GM21619 (cell line): Measurements from ENCODE around the gene PPIP5K2.
A peak's percentile ranks its signal among the peaks of the same experiment; 100 is the strongest.

Experiments
- ATAC-seq: cut with Tn5 transposase; IDR thresholded peaks from one replicate; pipeline ENCODE4 v1.9.1; 2021; ENCODE audit not compliant: unreplicated experiment

PPIP5K2 gene

DNA sequence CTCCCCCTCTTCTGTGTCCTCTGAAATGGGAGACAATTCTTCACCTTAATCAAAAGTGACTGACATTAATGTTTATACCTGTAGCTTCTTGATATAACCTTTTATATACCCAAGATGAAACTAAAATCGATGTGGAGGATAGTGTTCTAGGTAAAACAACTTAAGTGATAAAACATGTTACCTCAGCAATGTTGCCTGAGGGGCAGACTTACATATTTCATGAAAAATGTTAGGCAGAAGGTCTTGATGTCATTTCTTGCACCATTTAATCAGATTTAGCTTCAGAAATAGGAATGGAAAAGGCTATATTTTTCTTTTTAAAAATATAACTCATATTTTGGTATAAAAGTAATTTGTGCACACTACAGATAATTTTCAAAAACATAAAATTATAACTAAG lies 115.8 kb downstream of the PPIP5K2 start:
- no peak for ATAC-seq

DNA sequence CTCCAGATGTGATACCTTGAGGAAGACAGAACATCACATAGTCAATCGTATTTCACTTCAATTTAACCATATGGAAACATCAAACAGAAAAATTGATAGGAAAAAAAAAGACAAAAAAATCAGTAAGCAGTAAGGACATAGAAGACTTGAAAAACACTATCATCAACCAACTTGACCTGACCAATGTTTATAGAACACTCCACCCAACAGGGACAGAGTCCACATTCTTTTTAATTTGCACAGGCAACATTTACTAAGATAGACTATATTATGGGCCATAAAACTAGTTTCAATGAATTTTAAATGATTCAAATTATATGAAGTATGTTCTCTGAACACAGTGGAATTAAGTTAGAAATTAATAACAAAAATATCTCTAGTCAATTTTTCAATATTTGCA lies 117.7 kb downstream of the PPIP5K2 start:
- ATAC-seq: no peak

DNA sequence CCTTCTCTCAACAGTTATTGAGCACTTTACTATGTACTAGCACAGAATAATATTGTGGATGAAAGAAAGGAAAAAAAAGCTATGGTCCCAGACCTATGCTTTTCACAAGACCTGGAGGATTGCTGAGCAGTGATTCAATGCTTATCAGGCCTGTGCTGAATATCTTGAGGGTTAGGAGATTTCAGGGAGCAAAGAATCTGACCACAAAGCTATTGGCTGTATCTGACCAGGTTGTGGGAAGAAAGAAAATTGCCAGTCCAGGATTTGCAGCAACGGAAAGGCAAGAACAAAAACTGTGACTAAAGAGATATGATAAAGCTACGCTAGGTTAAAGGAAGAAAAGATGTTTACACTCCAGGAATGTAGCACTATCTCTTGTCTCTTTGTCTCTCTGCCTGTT lies 123.6 kb downstream of the PPIP5K2 start:
- no peak for ATAC-seq

DNA sequence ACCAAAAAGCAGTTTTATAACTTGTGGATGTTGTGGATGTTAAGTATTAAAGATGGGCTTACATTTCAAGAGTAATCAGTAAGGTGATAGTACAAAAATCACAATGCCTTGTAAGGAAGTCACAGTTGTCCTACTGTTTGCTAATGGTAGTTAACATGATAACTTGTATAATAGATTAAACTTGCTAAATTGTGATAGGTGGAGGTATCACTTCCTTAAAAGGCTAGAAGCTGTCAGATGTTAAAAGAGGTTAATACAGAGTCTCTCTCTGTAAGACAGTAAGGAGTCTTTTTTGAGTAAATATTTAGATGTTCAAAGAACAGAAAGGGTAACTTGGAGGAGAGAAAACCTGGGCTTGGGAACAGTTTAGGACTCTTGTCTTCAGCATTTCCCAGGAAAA lies 124.3 kb downstream of the PPIP5K2 start:
- no peak for ATAC-seq

DNA sequence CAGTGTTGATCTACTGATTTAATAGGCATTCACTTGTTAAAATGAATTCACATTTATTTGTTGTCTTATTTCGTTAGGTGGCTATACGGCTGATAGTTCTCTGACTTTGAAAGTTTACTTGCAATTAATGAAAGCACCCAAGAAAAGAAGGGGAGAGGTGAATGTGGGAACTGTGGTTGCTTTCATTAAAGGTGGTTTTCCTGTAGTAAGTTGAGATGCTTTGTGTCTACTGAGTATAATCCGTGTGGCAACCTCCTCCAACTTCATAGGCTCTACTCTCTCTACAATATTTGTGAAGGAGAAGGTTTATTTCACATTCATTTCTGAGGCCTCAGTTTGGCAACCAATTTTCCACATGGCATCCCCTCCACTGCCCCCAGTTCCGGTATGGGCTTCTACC lies 125.7 kb downstream of the PPIP5K2 start:
- no peak for ATAC-seq

DNA sequence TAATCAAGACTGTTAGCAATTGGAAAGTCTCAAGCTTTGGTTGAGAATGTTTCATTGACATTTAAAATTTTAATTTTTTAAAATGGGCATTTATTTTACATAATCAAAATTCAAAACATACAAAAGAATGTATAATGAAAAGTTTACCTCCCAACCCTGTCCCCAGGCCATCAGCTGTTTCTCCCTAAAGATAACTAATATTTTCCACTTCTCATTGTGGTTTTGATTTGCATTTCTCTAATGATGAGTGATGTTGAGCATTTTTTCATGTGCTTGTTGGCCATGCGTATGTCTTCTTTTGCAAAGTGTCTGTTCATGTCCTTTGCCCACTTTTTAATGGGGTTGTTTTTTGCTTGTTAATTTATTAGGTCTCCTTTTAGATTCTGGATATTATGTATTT lies 127.0 kb downstream of the PPIP5K2 start:
- ATAC-seq: peak; percentile 52

DNA sequence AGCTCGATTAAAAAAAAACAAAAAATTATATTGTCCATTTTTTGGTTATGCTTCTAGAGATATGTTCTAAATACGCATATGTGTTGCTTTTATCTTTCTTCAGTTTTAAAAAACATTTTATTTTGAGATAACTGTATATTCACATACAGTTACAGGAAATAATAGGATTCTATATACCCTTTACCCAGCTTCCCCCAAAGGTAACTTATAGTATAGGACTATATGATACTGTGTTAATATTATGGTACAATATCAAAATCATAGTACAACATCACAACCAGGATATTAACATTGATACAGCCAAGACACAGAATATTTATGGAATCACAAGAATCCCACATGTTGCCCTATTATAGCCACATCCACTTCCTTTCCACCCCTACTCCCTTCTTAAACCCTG lies 129.0 kb downstream of the PPIP5K2 start:
- no peak for ATAC-seq

DNA sequence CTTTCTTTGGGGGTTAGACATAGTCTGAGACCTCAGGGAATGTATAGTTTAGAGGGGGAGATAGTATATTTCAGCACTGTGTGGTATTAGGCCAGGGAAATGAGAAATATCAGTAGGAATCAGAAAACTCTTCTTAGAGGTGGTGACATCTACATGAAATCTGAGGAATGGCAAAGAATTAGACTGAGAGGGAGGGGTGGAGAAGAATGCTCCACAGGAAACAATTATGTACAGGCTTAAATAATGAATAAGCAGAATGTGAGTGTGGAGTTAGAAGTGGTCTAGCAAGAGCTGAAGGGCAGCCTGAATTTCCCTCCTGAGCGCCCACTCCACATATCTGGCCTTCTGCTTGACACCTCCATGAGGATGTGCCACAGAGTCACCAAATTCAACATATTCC lies 134.8 kb downstream of the PPIP5K2 start:
- no peak for ATAC-seq

DNA sequence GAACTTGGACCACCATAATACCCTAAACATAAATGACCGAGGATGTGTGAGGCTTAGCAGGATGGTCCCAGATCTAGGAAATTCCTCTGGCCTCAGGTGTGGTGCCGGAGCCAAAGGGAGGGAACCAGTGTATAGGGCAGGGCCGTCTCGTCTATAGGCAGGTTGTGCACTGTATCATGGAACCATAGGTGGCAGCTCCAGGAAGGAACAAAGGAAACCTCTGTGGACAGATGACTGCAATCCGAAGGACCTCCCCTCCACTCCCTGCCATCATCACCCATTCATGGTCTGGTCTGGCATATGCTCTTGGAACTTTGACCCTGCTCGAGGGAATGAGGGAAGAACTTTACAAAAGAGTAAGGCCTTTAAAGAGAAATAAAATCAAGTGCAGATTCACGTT lies 135.6 kb downstream of the PPIP5K2 start:
- ATAC-seq: no peak

DNA sequence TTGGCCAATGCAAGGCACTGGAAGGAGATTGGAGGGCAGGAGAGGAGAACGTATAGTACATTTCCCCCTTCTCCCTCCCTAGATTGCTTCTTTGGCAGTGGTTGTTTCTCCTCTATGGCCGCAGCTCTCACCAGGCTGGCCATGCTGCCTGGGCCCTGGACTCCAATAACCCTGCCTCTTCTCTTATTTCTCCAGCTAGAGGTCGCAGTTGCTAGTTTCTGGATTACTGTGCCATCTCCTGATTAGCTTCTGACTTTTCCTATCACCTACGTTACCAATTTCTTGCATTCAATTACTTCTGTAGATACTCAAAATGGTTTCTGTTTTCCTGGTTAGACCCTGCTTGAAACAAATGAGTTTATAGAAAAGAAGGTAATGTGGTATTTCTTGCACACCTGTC lies 136.1 kb downstream of the PPIP5K2 start:
- no peak for ATAC-seq

DNA sequence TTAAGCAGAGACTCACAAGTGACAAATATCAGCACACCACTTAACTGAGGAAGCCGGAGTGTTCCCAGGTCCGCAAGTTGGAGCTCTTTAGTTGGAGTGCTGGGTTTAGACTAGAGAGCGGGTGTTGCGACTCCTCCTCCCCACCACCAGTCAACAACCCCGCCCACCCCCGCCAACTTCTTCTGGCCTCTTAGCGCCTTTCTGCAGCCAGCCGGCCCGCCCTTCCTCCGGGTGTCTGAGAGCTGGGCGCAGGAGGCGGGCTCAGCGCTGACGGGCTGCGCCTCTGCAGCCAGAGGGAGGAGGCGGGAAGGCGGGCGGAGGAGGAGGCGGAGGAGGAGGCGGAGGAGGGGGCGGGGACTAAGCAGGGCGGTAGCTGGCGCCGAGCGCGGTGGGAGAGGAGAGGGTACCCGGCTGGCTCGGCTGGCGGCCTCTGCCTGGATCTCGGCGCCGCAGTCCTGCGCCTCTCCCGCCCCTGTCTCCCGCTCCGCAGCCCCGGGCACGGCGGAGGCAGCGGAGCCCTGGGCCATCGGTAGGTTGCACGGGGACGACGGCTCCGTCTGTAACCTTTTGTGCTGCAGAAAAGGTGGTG lies 138.4 kb downstream of the PPIP5K2 start, which contains the start of gene MACIR:
MACIR (plus strand) TSS at position 396 of the 589 bp plus-strand sequence. CDS start 17,157 bp downstream, outside the sequence.
- peak; percentile 69 for ATAC-seq

DNA sequence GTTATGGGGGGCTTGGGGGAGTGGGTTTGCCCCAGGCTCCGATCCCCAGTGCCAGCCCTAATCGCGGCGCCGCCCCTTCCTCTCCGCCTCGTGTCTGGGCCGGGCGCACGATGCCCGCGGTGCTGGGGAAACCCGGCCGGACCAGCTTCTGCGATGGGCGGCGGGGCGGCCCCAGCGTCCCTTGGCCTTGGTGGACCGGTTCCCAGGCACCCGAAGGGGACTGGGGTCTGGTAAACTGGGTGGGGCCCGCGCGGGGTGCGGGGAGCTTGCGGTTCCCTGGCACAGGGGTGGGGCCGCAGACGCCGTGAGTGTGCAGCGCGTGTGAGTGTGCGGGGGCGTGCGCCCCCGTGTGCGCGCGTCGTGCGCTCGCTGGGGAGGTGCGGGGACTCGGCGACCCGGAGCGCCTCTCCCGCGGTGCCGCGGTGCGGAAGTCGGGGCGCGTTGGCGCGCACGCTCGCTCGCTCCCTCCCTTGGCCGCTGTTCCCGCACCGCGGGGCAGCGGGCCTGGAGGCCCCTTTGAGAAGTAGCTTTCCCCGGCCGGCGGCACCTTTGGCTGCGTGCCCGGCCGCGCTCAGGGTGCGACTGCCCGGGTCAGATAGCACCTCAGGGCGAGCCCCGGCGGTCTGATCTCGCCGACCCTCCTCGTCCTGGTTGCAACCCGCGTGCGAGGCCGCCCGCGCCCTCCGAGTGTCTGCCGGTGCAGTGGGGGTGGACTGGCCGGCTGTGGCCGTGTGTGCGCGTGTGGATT lies 139.0 kb downstream of the PPIP5K2 start:
- ATAC-seq: peak; percentile 33

DNA sequence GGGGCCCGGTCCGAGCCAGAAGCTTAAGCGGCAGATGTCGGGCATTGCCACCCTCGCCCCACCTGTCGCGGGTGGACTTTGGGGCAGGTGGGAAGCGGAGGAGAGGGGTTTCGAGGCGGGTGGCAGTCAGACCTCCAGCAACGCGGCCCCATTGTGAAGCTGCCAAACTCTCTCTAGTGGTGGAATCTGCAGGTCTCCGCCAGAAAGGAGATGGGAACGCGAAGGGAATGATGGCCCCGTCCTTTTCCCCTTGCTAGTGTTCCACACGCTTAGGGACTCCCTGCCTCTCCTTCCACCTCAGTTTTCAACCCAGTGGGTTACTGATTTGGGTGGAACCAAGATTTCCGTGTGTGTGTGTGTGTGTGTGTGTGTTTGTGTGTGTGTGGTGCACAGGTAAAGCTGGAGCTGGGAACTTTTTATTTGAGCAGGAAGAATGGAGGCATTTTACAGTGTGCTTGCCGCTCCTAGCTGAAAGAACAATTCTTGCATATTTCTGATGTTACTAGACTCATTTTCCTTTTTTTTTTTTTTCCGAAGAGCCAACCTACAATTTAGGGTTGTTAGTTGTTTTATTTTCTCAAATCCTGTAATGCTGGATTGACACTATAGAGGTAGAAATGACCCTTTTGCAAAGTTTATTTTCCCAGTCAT lies 139.7 kb downstream of the PPIP5K2 start:
- no peak for ATAC-seq

DNA sequence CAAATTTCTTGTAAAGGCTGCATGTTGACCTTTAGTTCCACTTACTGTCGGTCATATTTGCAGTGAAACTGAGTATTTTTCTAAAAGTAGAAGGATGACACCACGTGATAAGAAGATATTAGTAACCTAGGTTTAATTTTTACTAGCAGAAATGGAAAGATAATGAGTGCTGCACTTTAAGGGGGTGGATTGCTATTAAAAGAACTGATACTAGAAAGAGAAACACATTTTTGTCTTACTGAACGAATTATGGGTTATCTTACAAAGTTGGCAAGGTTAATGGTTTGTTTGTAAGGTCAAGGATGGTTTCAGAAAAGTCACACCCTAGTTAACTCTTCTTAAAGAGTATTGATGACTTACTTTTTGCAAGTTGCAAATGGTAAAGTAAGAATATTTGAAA lies 140.8 kb downstream of the PPIP5K2 start:
- ATAC-seq: peak; percentile 37
